Psoas muscle (tissue), 8 donors: Measurements from ENCODE around the gene ZRANB3. TPM values are rescaled to one million over a fixed set of nuclear protein-coding genes. Genes with fewer than 3 reads are reported as not detected.
"Not testable (repeated sequence)": the region's sequence is repeated elsewhere in the genome, so short reads cannot be mapped to it uniquely, and the experiment has no call there.

Experiments
- ATAC-seq, 4 donors: fragments of 200-7000 bp; cut with Tn5 transposase; one replicate each; pipeline ENCODE4 v1.9.1; 2020; ENCODE audit warnings: moderate library complexity in 3 of 4, mild to moderate bottlenecking in 2 of 4
- DNase-seq, 2 donors: peaks; one replicate each; pipeline ENCODE4 v3.0.0-alpha.2; 2020
- H3K27ac ChIP-seq: fragments of 200-600 bp; one replicate; pipeline ENCODE4 v1.8.0; 2022
- H3K27me3 ChIP-seq, 3 donors: fragments of 200-600 bp in 1 of 3; one replicate each; pipeline versions ENCODE4 v1.6.1 to v1.8.0; 2013 to 2022; ENCODE audit warnings: low read length in 2 of 3, mild to moderate bottlenecking in 2 of 3, moderate library complexity in 1 of 3; ENCODE audit not compliant: insufficient read depth in 3 of 3
- H3K36me3 ChIP-seq, 2 donors: fragments of 200-600 bp in 1 of 2; one replicate each; pipeline versions ENCODE4 v1.6.1 to v1.8.0; 2013 to 2022; ENCODE audit warnings: low read depth in 1 of 2, mild to moderate bottlenecking in 1 of 2, moderate library complexity in 1 of 2; ENCODE audit not compliant: insufficient read depth in 1 of 2
- H3K4me1 ChIP-seq: fragments of 200-600 bp; one replicate; pipeline ENCODE4 v1.8.0; 2022
- H3K4me3 ChIP-seq: fragments of 200-600 bp; one replicate; pipeline ENCODE4 v1.8.0; 2022; ENCODE audit warnings: mild to moderate bottlenecking
- H3K9me3 ChIP-seq: fragments of 200-600 bp; one replicate; pipeline ENCODE4 v1.8.0; 2022
- CTCF ChIP-seq: fragments of 200-600 bp; IDR thresholded peaks from one replicate; pipeline ENCODE4 v1.8.0; 2022; ENCODE audit warnings: antibody characterized with exemption
- WGBS, 3 donors: extraction: QIAGEN DNeasy Blood & Tissue Kit; methylation state at CpG; one replicate each; pipeline versions ENCODE4 v1.1.6 to v1.1.7; 2013; 5-methylcytosine and 5-hydroxymethylcytosine counted together
- intact Hi-C, 2 donors: fragments of 100-400 bp; cut with DNase I; formaldehyde crosslinking; loops; one replicate each; pipeline versions ENCODE4 v1.11.0 to v1.14.2; 2022
- polyA plus RNA-seq, 3 donors: library from polyadenylated mRNA; stranded (reverse); fragments of 200-250 nt; gene quantifications; one replicate each; pipeline ENCODE4 v1.2.3, GENCODE V29; 2013
- total RNA-seq, 4 donors: library from RNA; stranded (reverse); fragmentation: NEBNext Ultra II Directional in 2 of 4; extraction: Animal tissue kit (Norgen Biotek cat#: 25700) in 2 of 4; gene quantifications; one replicate each; pipeline versions ENCODE4 v1.2.1 to v1.2.4, GENCODE V29; 2021 to 2023
- donor health status: healthy with polysubstance abuse.
- donor health status: DM: no; HTN: no; CAD: no; lungs with moderate emphysema.
- donor health status: Bipolar disorder and iron deficiency.
- donor health status: healthy.
- donor health status: DM: yes; HTN: yes; CAD: no.
- donor health status: DM: no; HTN: no; CAD: no.
- donor health status: DM: no; HTN: no; CAD: no.
- donor health status: DM: yes; HTN: yes; CAD: no.

The ZRANB3 gene
- total and polyA plus RNA-seq, 7 donors, result 1.3 to 6.4 (median 4.0) TPM

GRCh38 chr2:135422898-135423297 is 108.1 kb downstream of the ZRANB3 start:
- Histone ChIP-seq H3K4me1 (no peaks in the 10 kb centered on the region), H3K9me3 (peaks cover 5% of the 10 kb centered on the region), H3K27me3 (no peaks in the 10 kb centered on the region), H3K36me3 (no peaks in the 10 kb centered on the region), H3K27ac (no peak overlapping the region), H3K4me3 (no peak overlapping the region)
- 96 to 99% (median 98%) methylated on average over 3 of the region's 3 CpGs for WGBS, 3 donors
- DNase-seq (no peak), ATAC-seq (no peak)
- intact Hi-C loops, result no loop called here
- TF ChIP-seq CTCF, result no peak

GRCh38 chr2:135411646-135412045 is 119.4 kb downstream of the ZRANB3 start:
- WGBS, 3 donors, result 93 to 97% (median 97%) methylated on average over 3 of the region's 3 CpGs

DNA sequence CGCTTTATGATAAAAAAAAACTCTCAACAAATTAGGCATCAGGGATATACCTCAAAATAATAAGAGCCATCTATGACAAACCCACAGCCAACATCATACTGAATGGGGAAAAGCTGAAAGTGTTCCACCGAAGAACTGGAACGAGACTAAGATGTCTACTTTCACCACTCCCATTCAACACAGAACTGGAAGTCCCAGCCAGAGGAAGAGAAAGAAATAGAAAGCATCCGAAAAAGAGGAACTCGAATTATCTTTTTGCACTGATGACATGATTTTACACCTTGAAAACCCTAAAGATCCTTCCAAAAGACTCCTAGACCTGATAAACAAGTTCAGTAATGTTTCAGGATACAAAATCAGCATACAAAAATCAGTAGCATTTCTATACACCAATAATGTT is 121.6 kb downstream of the ZRANB3 start:
- no peaks in the 10 kb centered on the region for H3K27me3 ChIP-seq
- no peak for TF ChIP-seq CTCF
- H3K9me3 ChIP-seq, result no peaks in the 10 kb centered on the region
- H3K4me3 ChIP-seq, result no peak overlapping the region
- DNase-seq (no peak), ATAC-seq (no peak)
- H3K4me1 ChIP-seq, result no peaks in the 10 kb centered on the region
- 92 to 97% (median 94%) methylated on average over 5 of the region's 5 CpGs for WGBS, 3 donors
- H3K36me3 ChIP-seq, result no peaks in the 10 kb centered on the region
- H3K27ac ChIP-seq, result no peak overlapping the region
- intact Hi-C loops, result no loop called here

More at GRCh38 chr2:135411646-135412045, 119.4 kb downstream of the ZRANB3 start:
- Histone ChIP-seq H3K4me1 (no peaks in the 10 kb centered on the region), H3K4me3 (no peak overlapping the region), H3K27me3 (no peaks in the 10 kb centered on the region), H3K36me3 (no peaks in the 10 kb centered on the region), H3K9me3 (no peaks in the 10 kb centered on the region), H3K27ac (no peak overlapping the region)
- no peak for TF ChIP-seq CTCF
- intact Hi-C loops, result no loop called here
- no peak for DNase-seq
- ATAC-seq, result no peak

DNA sequence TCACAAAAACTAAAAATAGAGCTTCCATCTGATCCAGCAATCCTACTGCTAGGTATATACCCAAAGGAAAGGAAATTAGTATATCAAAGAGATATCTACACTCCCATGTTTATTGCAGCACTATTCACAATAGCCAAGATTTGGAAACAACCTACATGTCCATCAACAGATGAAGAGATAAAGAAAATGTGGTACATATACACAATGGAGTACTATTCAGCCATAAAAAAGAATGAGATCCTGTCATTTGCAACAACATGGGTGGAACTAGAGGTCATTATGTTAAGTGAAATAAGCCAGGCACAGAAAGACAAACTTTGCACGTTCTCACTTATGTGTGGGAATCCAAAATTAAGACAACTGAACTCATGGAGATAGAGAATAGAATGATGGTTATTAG is 134.8 kb downstream of the ZRANB3 start:
- H3K27me3 ChIP-seq, H3K4me3 ChIP-seq, intact Hi-C loops, H3K27ac ChIP-seq, ATAC-seq, H3K9me3 ChIP-seq, H3K4me1 ChIP-seq, H3K36me3 ChIP-seq, DNase-seq: not testable (repeated sequence)
- 94 to 95% (median 94%) methylated on average over 1 of the region's 1 CpG for WGBS, 3 donors

- Histone ChIP-seq H3K4me1 (no peaks in the 10 kb centered on the region), H3K4me3 (no peak overlapping the region), H3K9me3 (no peaks in the 10 kb centered on the region), H3K36me3 (no peaks in the 10 kb centered on the region), H3K27me3 (no peaks in the 10 kb centered on the region), H3K27ac (no peak overlapping the region)
- WGBS, 3 donors, result 93 to 97% (median 95%) methylated on average over 2 of the region's 2 CpGs
- no peak for ATAC-seq
- no peak for DNase-seq
- TF ChIP-seq CTCF, result no peak
- intact Hi-C loops, result no loop called here
These were observed 144.0 kb downstream of the ZRANB3 start for GRCh38 chr2:135386993-135387392.
